ENCODE results near the gene UCKL1. TPM values are rescaled to one million over a fixed set of nuclear protein-coding genes. Genes with fewer than 3 reads are reported as not detected.

The UCKL1 gene
- total RNA-seq, 1 donor = 21.0 TPM

DNA sequence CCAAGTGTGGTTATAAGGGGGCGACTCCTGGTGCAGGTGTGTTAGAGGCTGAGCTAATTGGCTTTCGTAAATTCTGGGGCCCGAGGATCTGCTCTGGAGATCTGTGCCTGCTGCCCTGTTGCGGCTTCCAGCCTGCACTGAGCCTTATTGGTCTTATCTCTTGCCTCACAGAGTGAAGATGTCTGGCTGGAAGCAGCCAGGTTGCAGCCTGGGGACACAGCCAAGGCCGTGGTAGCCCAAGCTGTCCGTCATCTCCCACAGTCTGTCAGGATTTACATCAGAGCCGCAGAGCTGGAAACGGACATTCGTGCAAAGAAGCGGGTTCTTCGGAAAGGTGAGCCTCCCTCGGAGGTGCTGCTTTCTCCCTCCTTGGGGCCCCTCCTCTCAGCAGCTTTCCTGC is 44.7 kb upstream of the UCKL1 start:
- no peak overlapping the region for H2AFZ ChIP-seq (ENCODE audit: low read length)
- DNase-seq (ENCODE audit: insufficient read length, low spot score, missing footprints) = no peak
- peaks cover 58% of the 10 kb centered on the region for H3K36me3 ChIP-seq (ENCODE audit: insufficient read depth, low read length)
- H3K27me3 ChIP-seq (ENCODE audit: insufficient read depth, low read length) = no peaks in the 10 kb centered on the region
- H4K20me1 ChIP-seq (ENCODE audit: insufficient read depth, low read length) = peaks cover 8% of the 10 kb centered on the region
- no peak overlapping the region for H3K4me2 ChIP-seq (ENCODE audit: insufficient read depth, low read length)
- TF ChIP-seq, protein P1, sequence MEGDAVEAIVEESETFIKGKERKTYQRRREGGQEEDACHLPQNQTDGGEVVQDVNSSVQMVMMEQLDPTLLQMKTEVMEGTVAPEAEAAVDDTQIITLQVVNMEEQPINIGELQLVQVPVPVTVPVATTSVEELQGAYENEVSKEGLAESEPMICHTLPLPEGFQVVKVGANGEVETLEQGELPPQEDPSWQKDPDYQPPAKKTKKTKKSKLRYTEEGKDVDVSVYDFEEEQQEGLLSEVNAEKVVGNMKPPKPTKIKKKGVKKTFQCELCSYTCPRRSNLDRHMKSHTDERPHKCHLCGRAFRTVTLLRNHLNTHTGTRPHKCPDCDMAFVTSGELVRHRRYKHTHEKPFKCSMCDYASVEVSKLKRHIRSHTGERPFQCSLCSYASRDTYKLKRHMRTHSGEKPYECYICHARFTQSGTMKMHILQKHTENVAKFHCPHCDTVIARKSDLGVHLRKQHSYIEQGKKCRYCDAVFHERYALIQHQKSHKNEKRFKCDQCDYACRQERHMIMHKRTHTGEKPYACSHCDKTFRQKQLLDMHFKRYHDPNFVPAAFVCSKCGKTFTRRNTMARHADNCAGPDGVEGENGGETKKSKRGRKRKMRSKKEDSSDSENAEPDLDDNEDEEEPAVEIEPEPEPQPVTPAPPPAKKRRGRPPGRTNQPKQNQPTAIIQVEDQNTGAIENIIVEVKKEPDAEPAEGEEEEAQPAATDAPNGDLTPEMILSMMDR (IDR thresholded peaks at IDR 0.05; ENCODE audit: extremely low read depth, low read depth, low read length) = no peak
- no peaks in the 10 kb centered on the region for H3K4me1 ChIP-seq (ENCODE audit: insufficient read depth, low read length)
- no peak overlapping the region for H3K4me3 ChIP-seq (ENCODE audit: insufficient read depth, low read length)
- no peaks in the 10 kb centered on the region for H3K79me2 ChIP-seq (ENCODE audit: insufficient read depth, low read length)
- H3K27ac ChIP-seq (ENCODE audit: low read depth, low read length) = no peak overlapping the region
- no peaks in the 10 kb centered on the region for H3K9me3 ChIP-seq (ENCODE audit: low read depth, low read length)

DNA sequence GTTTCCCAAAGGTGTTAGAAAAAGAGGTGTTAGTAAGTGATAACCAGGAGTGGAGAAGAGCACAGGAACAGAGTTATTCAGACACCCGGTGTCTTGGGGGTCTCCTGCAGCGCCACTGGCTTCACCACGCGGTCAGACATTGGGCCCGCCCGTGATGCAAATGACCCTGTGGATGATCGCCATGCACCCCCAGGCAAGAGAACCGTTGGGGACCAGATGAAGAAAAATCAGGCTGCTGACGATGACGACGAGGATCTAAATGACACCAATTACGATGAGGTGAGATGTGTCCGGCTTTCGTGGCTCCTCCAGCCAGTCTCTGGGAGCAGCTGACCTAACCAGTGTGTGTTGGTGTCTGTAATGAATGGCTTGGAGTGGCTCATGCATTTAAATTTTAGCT is 26.7 kb upstream of the UCKL1 start:
- Histone ChIP-seq H3K36me3 (ENCODE audit: insufficient read depth, low read length) (peaks cover 39% of the 10 kb centered on the region), H3K4me2 (ENCODE audit: insufficient read depth, low read length) (no peak overlapping the region)

DNA sequence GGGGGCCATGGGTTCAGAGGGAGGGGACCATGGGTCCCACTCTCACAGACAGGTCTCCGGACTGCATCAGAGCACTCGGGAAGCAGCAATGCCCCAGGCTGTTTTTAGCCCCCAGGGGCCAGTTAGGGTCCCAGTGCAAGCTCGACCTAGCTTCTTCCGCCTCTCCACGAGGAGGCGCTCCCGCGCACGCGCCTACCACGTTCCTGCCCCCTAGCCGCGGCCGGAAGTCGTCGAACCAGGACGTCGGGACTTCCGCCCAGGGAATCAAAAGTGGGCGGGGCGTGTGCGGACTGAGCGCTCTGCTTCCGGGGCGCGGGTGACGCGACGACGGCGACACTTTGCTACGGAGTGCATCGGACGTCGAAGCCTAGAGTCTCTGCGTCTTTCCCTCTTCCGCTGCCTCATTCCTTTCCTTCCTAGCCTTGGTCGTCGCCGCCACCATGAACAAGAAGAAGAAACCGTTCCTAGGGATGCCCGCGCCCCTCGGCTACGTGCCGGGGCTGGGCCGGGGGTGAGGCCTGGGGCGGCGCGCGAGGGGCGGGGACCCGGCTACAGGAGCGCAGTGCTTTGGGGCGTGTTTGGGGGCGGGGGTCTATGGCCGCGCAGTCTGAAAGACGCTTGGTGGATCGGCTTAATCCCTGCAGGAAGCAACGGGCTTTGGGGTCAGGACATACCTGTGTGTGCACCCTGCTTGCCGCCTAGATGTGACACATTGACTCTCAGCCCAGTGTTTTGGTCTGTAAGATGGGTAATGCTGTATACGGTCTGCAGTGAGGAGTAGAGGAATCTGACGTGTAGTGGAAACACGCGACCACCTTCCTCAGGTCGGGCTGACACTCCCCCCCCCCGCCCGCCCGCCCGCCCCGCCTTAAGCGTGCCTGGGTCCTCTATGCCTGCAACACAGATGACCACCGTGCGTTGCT is 24.9 kb upstream of the UCKL1 start, which contains the start of gene PRPF6:
PRPF6 (plus strand) TSS at position 327 of the 923 bp plus-strand sequence; CDS start at position 441, 114 bp downstream.
- Histone ChIP-seq H3K4me3 (ENCODE audit: insufficient read depth, low read length) (peak within 1 kb of the TSS; percentile 98), H3K36me3 (ENCODE audit: insufficient read depth, low read length) (peaks cover 31% of the 10 kb centered on the region), H3K4me1 (ENCODE audit: insufficient read depth, low read length) (peaks cover 35% of the 10 kb centered on the region), H4K20me1 (ENCODE audit: insufficient read depth, low read length) (peaks cover 11% of the 10 kb centered on the region), H3K4me2 (ENCODE audit: insufficient read depth, low read length) (peak within 1 kb of the TSS; percentile 95), H3K79me2 (ENCODE audit: insufficient read depth, low read length) (peaks cover 32% of the 10 kb centered on the region), H3K27me3 (ENCODE audit: insufficient read depth, low read length) (no peaks in the 10 kb centered on the region), H3K27ac (ENCODE audit: low read depth, low read length) (peak within 1 kb of the TSS; percentile 74), H3K9me3 (ENCODE audit: low read depth, low read length) (no peaks in the 10 kb centered on the region), H2AFZ (ENCODE audit: low read length) (peak within 1 kb of the TSS; percentile 94)
- TF ChIP-seq, protein P1 (IDR thresholded peaks at IDR 0.05; ENCODE audit: extremely low read depth, low read depth, low read length) = peak; percentile 76
- DNase-seq (ENCODE audit: insufficient read length, low spot score, missing footprints) = peak; percentile 100

More for the DNA sequence above, 26.7 kb upstream of the UCKL1 start:
- DNase-seq (ENCODE audit: insufficient read length, low spot score, missing footprints) = no peak
- Histone ChIP-seq H2AFZ (ENCODE audit: low read length) (no peak overlapping the region), H3K4me3 (ENCODE audit: insufficient read depth, low read length) (no peak overlapping the region), H3K27me3 (ENCODE audit: insufficient read depth, low read length) (no peaks in the 10 kb centered on the region), H3K4me1 (ENCODE audit: insufficient read depth, low read length) (peaks cover 27% of the 10 kb centered on the region), H3K27ac (ENCODE audit: low read depth, low read length) (no peak overlapping the region), H4K20me1 (ENCODE audit: insufficient read depth, low read length) (peaks cover 11% of the 10 kb centered on the region), H3K79me2 (ENCODE audit: insufficient read depth, low read length) (peaks cover 32% of the 10 kb centered on the region), H3K9me3 (ENCODE audit: low read depth, low read length) (no peaks in the 10 kb centered on the region)
- TF ChIP-seq, protein P1 (IDR thresholded peaks at IDR 0.05; ENCODE audit: extremely low read depth, low read depth, low read length) = no peak

DNA sequence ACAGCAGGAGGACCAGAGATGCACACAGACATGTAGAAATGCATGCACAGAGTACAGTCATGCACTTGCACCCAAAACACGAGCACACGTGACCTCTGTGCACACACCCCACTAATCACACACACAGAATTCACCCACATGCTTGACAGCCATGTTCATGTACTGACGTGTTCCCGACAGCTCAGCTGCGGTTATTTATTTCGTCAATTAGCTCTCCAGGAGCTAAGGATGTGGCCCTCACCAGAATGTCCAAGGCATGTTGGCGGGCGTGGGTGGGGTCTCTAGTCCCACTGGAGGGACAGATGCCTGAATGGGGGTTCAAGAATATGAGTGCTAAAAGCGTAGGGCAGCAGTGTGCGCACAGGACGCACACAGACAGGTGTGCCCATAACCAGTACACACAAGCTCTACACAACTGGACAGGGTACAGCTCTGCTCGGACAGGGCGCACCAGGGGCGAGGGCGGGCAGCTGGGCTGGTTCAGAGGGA is 24.1 kb upstream of the UCKL1 start:
- Histone ChIP-seq H2AFZ (ENCODE audit: low read length) (peak overlapping the region; percentile 94), H3K4me1 (ENCODE audit: insufficient read depth, low read length) (peaks cover 35% of the 10 kb centered on the region), H3K9me3 (ENCODE audit: low read depth, low read length) (no peaks in the 10 kb centered on the region), H3K36me3 (ENCODE audit: insufficient read depth, low read length) (peaks cover 25% of the 10 kb centered on the region), H3K4me2 (ENCODE audit: insufficient read depth, low read length) (peak overlapping the region; percentile 95), H3K4me3 (ENCODE audit: insufficient read depth, low read length) (peak overlapping the region; percentile 98), H3K27ac (ENCODE audit: low read depth, low read length) (peak overlapping the region; percentile 74), H3K27me3 (ENCODE audit: insufficient read depth, low read length) (no peaks in the 10 kb centered on the region), H4K20me1 (ENCODE audit: insufficient read depth, low read length) (peaks cover 11% of the 10 kb centered on the region), H3K79me2 (ENCODE audit: insufficient read depth, low read length) (peaks cover 32% of the 10 kb centered on the region)
- peak; percentile 77 for DNase-seq (ENCODE audit: insufficient read length, low spot score, missing footprints)
- TF ChIP-seq, protein P1 (IDR thresholded peaks at IDR 0.05; ENCODE audit: extremely low read depth, low read depth, low read length) = no peak
